B cell (primary cell): ENCODE results near the gene TMEM130.
A peak's percentile ranks its signal among the peaks of the same experiment; 100 is the strongest.

Experiments used
- EZH2 ChIP-seq: IDR thresholded peaks from 2 replicates; pipeline ENCODE4 v1.6.1; 2012; ENCODE audit warnings: borderline replicate concordance, low read depth, mild to moderate bottlenecking, moderate library complexity, low read length; ENCODE audit not compliant: insufficient read depth, poor library complexity, severe bottlenecking
- TF ChIP-seq, protein P1 (sequence below): fragments of 200-600 bp; IDR thresholded peaks from one replicate; pipeline ENCODE4 v1.8.0; 2022; ENCODE audit warnings: antibody characterized with exemption, mild to moderate bottlenecking

DNA sequence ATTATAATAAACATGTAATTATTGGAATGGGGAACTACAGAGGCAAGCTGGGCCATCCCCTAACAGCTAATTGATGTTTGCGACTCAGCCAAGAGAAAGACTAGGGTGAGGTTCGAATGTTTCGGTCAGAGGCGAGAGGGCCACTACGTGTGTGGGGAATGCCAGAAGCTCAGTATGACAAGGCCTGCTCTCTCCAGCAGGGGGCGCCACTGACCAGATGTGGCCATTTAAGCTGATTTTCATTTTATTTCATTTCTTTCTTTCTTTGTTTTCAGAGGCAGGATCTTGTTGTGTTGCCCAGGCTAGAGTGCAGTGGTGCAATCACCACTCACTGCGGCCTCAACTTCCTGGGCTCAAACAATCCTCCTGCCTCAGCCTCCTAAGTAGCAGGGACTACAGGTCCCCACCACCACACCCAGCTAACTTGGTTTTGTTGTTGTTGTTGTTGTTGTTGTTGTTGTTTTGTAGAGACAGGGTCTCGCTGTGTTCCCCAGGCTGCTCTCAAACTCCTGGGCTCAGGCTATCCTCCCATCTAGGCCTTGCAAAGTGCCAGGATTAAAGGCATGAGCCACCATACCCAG lies 38.1 kb downstream of the TMEM130 start:
- TF ChIP-seq, protein P1, sequence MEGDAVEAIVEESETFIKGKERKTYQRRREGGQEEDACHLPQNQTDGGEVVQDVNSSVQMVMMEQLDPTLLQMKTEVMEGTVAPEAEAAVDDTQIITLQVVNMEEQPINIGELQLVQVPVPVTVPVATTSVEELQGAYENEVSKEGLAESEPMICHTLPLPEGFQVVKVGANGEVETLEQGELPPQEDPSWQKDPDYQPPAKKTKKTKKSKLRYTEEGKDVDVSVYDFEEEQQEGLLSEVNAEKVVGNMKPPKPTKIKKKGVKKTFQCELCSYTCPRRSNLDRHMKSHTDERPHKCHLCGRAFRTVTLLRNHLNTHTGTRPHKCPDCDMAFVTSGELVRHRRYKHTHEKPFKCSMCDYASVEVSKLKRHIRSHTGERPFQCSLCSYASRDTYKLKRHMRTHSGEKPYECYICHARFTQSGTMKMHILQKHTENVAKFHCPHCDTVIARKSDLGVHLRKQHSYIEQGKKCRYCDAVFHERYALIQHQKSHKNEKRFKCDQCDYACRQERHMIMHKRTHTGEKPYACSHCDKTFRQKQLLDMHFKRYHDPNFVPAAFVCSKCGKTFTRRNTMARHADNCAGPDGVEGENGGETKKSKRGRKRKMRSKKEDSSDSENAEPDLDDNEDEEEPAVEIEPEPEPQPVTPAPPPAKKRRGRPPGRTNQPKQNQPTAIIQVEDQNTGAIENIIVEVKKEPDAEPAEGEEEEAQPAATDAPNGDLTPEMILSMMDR: peak; percentile 55
- TF ChIP-seq EZH2: no peak
